NOMO-1 (cell line): ENCODE measurements around the gene ABCA6.
"Not testable (repeated sequence)": the region's sequence is repeated elsewhere in the genome, so short reads cannot be mapped to it uniquely, and the experiment has no call there.

Experiments
- DNase-seq, 2 experiments: peaks; one replicate each; lab custom pipeline; 2025; ENCODE audit not compliant: unreplicated experiment in 2 of 2; lab: John Stamatoyannopoulos, UW

The ABCA6 gene

GRCh38 chr17:69078864-69079263 is 62.8 kb downstream of the ABCA6 start:
- no peak for DNase-seq

DNA sequence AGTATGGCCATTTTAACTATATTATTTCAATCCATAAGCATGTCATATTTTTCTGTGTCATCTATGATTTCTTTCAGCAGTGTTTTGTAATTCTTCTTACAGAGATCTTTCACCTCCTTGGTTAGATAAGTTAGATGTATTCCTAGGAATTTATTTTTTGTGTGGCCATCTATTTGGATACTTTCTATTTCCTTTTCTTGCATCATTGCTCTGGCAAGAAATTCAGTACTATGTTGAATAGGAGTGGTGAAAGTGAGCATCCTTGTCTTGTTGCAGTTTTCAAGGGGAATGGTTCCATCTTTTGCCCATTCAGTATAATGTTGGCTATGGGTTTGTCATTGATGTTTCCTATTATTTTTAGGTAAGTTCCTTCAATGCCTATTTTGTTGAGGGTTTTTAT is 65.9 kb downstream of the ABCA6 start:
- no peak for DNase-seq

- DNase-seq: not testable (repeated sequence)
Measured at GRCh38 chr17:69073392-69073791, 68.3 kb downstream of the ABCA6 start.

DNA sequence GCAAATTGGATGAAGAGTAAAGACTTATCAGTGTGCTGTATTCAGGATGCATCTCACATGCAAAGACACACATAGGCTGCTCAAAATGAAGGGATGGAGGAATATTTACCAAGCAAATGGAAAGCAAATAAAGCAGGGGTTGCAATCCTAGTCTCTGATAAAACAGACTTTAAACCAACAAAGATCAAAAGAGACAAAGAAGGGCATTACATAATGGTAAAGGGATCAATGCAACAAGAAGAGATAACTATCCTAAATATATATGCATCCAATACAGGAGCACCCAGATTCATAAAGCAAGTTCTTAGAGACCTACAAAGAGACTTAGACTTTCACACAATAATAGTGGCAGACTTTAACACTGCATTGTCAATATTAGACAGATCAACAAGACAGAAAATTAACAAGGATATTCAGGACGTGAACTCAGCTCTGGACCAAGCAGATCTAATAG is 68.9 kb downstream of the ABCA6 start:
- not testable (repeated sequence) for DNase-seq

- DNase-seq: not testable (repeated sequence)
Measured at GRCh38 chr17:69071233-69071586, 70.5 kb downstream of the ABCA6 start.

- DNase-seq: not testable (repeated sequence)
Measured at GRCh38 chr17:69070378-69071232, 71.1 kb downstream of the ABCA6 start.

DNA sequence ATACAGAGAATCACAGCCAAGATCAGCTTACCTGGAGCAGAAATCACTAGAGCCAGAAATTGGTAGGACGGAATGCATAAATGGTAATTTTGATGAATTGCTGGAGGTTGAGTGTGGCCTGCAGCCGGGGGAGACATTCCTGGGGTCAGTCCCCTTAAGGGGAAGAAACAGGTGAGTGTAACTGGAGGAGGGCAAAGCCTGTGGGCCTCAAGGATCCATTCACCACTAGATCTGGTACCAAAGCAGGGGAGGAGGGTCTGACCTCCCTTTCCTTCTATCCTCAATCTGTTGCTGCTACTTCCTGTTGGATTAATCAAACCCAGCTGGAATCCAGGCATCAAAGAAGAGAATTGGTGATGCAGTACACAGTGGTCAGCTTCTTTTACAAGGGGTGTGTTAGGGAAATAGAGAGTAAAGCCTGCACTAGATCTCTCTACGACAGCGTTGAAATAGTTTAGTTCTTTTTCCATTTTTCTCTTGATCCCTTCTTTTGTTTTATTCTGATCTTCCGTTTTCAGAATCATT is 72.4 kb downstream of the ABCA6 start:
- no peak for DNase-seq

GRCh38 chr17:69067274-69068047 is 74.2 kb downstream of the ABCA6 start:
- peak in 1 of 2 experiments; percentile 4 for DNase-seq

- DNase-seq: peak; percentile 50 to 78
Measured at GRCh38 chr17:69066482-69066881, 75.2 kb downstream of the ABCA6 start.

GRCh38 chr17:69065113-69065512 is 76.6 kb downstream of the ABCA6 start:
- DNase-seq: peak in 1 of 2 experiments; percentile 24

DNA sequence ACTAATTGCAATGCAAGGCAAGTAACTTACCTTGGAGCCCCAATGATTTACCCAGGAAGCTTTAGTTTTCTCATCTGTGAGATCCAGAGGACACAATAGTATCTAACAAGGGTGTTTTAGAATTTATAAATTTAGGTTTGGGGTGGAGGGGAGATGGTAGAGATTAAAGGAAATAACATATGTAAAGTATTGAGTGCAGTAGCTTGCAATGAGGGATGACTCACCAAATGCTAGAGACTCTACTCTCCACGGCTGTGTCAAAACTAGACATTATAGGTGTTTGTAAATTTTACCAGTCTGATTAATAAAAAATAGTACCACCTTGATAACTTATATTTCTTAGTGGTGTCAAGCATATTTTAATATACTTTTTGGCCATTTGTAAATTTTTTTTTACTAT is 77.2 kb downstream of the ABCA6 start:
- DNase-seq: peak in 1 of 2 experiments; percentile 56

DNA sequence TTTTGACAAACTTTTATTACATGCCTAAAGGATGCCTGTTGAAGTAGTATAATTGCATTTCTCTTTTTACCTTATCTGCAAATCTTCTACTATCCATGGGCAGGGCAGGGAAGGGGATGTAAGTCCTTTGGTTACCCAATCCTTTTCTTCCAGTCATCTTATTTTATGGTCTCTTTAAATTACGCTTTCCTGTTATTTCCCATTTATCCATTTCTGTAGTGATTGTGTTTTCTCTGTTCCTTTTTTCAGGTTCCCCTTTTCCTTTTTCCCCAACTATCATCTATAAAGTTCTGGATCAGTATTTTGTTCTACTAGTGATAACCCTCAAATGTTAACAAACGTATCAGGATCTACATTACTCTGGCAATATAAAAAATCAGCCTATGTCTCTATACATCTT is 77.7 kb downstream of the ABCA6 start:
- peak; percentile 31 to 74 for DNase-seq

- no peak for DNase-seq
Measured at GRCh38 chr17:69062860-69063581, 78.7 kb downstream of the ABCA6 start.

DNA sequence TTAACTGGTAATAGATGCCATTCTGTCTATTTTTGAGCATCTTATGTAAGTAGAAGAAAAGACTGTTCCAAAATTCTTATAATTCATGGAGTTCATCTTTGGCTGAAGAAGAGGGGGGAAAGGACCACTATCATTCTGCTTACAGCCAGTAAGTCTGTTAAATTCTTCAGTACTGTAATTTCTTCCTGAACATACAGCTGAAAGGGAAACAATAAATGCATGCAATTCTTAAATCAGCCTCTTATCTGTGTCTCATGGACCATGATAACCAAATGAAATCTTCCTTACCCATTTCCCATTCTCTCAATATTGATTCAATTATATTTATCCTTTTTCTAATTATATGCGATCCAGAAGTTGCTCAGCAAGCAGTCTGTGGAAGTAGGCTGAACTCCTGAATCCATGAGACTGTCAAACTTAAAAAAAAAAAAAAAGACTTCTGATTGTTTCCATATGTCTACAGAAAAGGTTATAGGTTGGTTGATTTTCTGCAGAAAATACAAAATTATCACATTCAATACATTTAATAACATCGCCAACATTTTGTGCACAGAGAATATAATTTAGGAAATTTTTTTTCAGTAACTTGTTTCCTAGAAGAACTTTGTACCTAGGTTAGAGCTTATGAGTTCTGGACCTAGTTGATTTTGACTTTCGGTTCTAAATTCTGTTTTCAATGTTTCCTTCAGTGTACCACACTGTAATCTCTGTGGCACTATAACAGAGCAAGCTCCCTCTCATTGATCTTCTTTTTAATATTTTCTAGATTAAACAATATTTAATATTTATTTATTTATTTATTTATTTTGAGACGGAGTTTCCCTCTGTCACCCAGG is 79.8 kb downstream of the ABCA6 start:
- no peak for DNase-seq

DNA sequence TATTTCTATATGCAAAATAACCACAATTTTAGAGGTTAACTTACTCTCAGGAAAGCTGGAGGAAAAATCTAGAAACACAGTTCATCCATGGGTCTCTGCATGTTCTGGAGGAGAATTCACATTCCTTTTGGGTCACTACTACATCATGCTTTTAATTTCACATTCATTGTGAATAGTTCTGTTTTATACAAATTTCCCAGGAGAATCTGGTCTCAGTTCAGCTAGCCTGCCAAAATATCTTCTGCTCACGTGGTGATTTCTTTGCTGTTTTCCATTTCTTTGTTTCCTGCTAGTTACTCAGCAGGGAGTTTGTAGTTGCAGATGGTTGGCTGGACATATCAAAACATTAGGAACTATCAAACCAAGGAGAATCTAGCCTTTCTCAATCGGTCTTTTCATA is 80.9 kb downstream of the ABCA6 start, which contains the start of gene ABCA9:
TSS of gene ABCA9 (minus strand) at position 106 of the 400 bp plus-strand sequence. CDS start 9,801 bp downstream, outside the sequence.
- DNase-seq: no peak

- DNase-seq: no peak
Measured at GRCh38 chr17:69059458-69060175, 82.1 kb downstream of the ABCA6 start.

DNA sequence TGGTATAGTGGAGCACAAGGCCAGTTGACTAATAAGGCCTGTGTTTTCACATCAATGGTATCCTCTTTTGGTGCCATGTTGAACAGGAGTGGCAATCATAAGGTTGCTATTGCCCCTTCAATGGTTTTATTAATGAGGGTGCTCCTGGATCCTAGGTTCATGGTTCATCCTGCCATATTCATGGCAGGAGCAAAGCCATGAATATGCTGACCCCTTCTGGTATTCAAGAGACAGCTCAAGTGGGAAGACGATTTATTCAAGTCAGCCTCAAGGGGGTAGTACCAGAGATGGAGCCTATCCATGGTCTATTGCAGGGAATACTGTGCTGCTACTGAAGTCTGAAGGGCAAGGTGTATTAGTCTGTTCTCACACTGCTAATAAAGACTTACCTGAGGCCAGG is 83.5 kb downstream of the ABCA6 start:
- DNase-seq: no peak

GRCh38 chr17:69057280-69057679 is 84.4 kb downstream of the ABCA6 start:
- DNase-seq: no peak

DNA sequence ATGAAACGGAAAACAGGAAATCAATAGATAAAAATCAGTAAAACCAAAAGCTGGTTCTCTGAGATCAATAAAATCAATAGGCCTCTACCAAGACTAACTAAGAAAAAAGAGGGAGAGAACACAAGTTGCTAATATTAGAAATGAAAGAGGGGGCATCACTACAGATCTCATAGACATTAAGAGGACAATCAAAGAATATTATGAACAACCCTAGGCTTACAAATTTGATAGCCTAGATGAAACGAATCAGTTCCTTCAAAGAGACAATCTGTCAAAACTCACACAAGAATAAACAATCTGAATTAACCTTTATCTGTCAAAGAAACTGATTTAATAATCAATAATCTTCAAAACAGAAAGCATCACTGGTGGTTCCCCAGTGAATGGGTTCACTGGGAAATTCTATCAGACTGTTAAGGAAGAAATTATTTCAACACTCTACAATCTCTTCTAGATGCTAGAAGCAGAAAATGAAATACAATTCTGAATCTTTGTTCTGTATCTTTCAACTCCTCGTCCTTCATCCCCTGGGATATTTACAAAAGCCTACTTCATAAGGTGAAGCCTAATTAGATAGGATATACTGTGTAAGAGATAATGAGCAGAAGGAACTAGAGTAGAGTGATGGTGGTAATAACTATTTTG is 85.4 kb downstream of the ABCA6 start:
- no peak for DNase-seq
